Measurements from ENCODE around the gene ZNF620.
A peak's percentile ranks its signal among the peaks of the same experiment; 100 is the strongest.

Gene ZNF620

GRCh38 chr3:40524568-40525285 is 18.9 kb downstream of the ZNF620 start, which contains the start of gene ZNF621 (continued):
- TF ChIP-seq ZNF623 (tag by site-specific recombination; IDR thresholded peaks at IDR 0.05), result no peak
- 0 out of 2 replicates have a peak, but pooled peaks have one; percentile 42 for TF ChIP-seq ZNF660 (tag by site-specific recombination; IDR thresholded peaks at IDR 0.05)
- peak; percentile 68 for TF ChIP-seq ZBTB11 (tag by site-specific recombination; conservative IDR thresholded peaks at IDR 0.05; ENCODE audit: low read depth)
- no peak for TF ChIP-seq ZNF121 (tag by site-specific recombination; IDR thresholded peaks at IDR 0.05)
- TF ChIP-seq ZNF629 (tag by site-specific recombination; IDR thresholded peaks at IDR 0.05), result no peak
- TF ChIP-seq ZNF692 (tag by site-specific recombination; IDR thresholded peaks at IDR 0.05), result 0 out of 2 replicates have a peak, but pooled peaks have one; percentile 57
- TF ChIP-seq KLF9 (tag by site-specific recombination; IDR thresholded peaks at IDR 0.05; ENCODE audit: low read depth), result peak; percentile 66
- peak; percentile 18; the same call in 1 of the 2 replicates for TF ChIP-seq ZNF16 (tag by site-specific recombination; IDR thresholded peaks at IDR 0.05; ENCODE audit: low read depth)
- TF ChIP-seq ZFP69B (tag by site-specific recombination; IDR thresholded peaks at IDR 0.05), result 0 out of 2 replicates have a peak, but pooled peaks have one; percentile 27
- peak; percentile 69 for TF ChIP-seq SP2 (tag by site-specific recombination; IDR thresholded peaks at IDR 0.05)
- TF ChIP-seq KLF7 (tag by site-specific recombination; IDR thresholded peaks at IDR 0.05; ENCODE audit: borderline replicate concordance), result peak; percentile 83; the same call in 1 of the 2 replicates
- peak; percentile 17; the same call in 1 of the 2 replicates for TF ChIP-seq KLF16 (tag by site-specific recombination; IDR thresholded peaks at IDR 0.05)
- no peak for TF ChIP-seq ZNF175 (tag by site-specific recombination; IDR thresholded peaks at IDR 0.05)
- TF ChIP-seq IKZF3 (tag by site-specific recombination; IDR thresholded peaks at IDR 0.05), result no peak
- peak; percentile 83 for TF ChIP-seq PRDM10 (tag by site-specific recombination; IDR thresholded peaks at IDR 0.05)
- peak; percentile 21; the same call in 1 of the 2 replicates for TF ChIP-seq TRIM28 (IDR thresholded peaks at IDR 0.05; ENCODE audit: borderline replicate concordance, low read length)
- TF ChIP-seq ZNF398 (tag by site-specific recombination; IDR thresholded peaks at IDR 0.05), result peak; percentile 8; the same call in 1 of the 2 replicates
- TF ChIP-seq GFI1B (tag by site-specific recombination; IDR thresholded peaks at IDR 0.05), result no peak
- TF ChIP-seq ZSCAN5A (tag by site-specific recombination; IDR thresholded peaks at IDR 0.05), result no peak
- TF ChIP-seq ZNF335 (tag by site-specific recombination; conservative IDR thresholded peaks at IDR 0.05), result peak; percentile 81
- no peak for TF ChIP-seq ZBTB44 (tag by site-specific recombination; IDR thresholded peaks at IDR 0.05)

All from HEK293 (cell line).